Breast epithelium (tissue), 3 donors: ENCODE data around the gene TPRG1L.

ENCODE experiments used
- POLR2A ChIP-seq: fragments of 450-650 bp; IDR thresholded peaks from one replicate; pipeline ENCODE4 v1.6.1; 2016; ENCODE audit warnings: antibody characterized with exemption, mild to moderate bottlenecking, moderate library complexity
- TF ChIP-seq, protein P1 (sequence below), 3 donors: fragments of 450-650 bp; IDR thresholded peaks; one replicate each; pipeline ENCODE4 v1.5.1; 2016 to 2017; ENCODE audit warnings: antibody characterized with exemption in 3 of 3, mild to moderate bottlenecking in 3 of 3, moderate library complexity in 3 of 3

GRCh38 chr1:3611170-3612019, 13.4 kb upstream of the TPRG1L start, which contains the start of gene MEGF6:
- no peak for TF ChIP-seq POLR2A
- TF ChIP-seq, protein P1, sequence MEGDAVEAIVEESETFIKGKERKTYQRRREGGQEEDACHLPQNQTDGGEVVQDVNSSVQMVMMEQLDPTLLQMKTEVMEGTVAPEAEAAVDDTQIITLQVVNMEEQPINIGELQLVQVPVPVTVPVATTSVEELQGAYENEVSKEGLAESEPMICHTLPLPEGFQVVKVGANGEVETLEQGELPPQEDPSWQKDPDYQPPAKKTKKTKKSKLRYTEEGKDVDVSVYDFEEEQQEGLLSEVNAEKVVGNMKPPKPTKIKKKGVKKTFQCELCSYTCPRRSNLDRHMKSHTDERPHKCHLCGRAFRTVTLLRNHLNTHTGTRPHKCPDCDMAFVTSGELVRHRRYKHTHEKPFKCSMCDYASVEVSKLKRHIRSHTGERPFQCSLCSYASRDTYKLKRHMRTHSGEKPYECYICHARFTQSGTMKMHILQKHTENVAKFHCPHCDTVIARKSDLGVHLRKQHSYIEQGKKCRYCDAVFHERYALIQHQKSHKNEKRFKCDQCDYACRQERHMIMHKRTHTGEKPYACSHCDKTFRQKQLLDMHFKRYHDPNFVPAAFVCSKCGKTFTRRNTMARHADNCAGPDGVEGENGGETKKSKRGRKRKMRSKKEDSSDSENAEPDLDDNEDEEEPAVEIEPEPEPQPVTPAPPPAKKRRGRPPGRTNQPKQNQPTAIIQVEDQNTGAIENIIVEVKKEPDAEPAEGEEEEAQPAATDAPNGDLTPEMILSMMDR (IDR thresholded peaks at IDR 0.05) = no peak
